A673 (cell line): Measurements from ENCODE around the gene VWA8. TPM values are rescaled to one million over a fixed set of nuclear protein-coding genes. Genes with fewer than 3 reads are reported as not detected.

Experiments used
- BruUV-seq: library from RNA; stranded (reverse); fragments of 400-500 nt; replicated peaks from 2 replicates; lab custom pipeline; 2021; lab: Mats Ljungman, UMichigan
- CTCF ChIA-PET: fragments of 300-600 bp; sonication (Branson Sonifier 250); formaldehyde crosslinking; loops from one replicate; lab custom pipeline; 2022; ENCODE audit warnings: antibody characterized with exemption; lab: Charles Lee
- POLR2A ChIA-PET: fragments of 300-600 bp; sonication (Branson Sonifier 250); formaldehyde crosslinking; loops from one replicate; lab custom pipeline; 2022; ENCODE audit warnings: antibody characterized with exemption; ENCODE audit not compliant: low non-redundant PET; lab: Charles Lee
- DNase-seq: peaks from one replicate; pipeline ENCODE4 v3.0.0-alpha.2; 2015; ENCODE audit warnings: low spot score
- H3K27ac ChIP-seq: fragments of 200-600 bp; sonication (generic); 2 replicates; pipeline ENCODE4 v1.5.1; 2016; ENCODE audit warnings: mixed run types, low read depth, mild to moderate bottlenecking, mixed read lengths, antibody characterized with exemption, low read length; ENCODE audit not compliant: poor library complexity, severe bottlenecking
- H3K27me3 ChIP-seq: fragments of 200-600 bp; sonication (generic); replicated peaks from 2 replicates; pipeline ENCODE4 v1.6.1; 2017; ENCODE audit warnings: mixed run types, low read depth, mild to moderate bottlenecking, mixed read lengths, antibody characterized with exemption, low read length; ENCODE audit not compliant: insufficient read depth, poor library complexity
- H3K36me3 ChIP-seq: fragments of 200-600 bp; sonication (generic); 2 replicates; pipeline ENCODE4 v1.6.1; 2016; ENCODE audit warnings: mixed run types, mild to moderate bottlenecking, mixed read lengths, antibody characterized with exemption, low read length; ENCODE audit not compliant: insufficient read depth, poor library complexity, severe bottlenecking
- H3K4me1 ChIP-seq: fragments of 200-600 bp; sonication (generic); 2 replicates; pipeline ENCODE4 v1.6.1; 2017; ENCODE audit warnings: mixed run types, mild to moderate bottlenecking, mixed read lengths, antibody characterized with exemption, low read length; ENCODE audit not compliant: insufficient read depth, poor library complexity, severe bottlenecking
- H3K4me3 ChIP-seq: fragments of 200-600 bp; sonication (generic); 2 replicates; pipeline ENCODE4 v1.5.1; 2016; ENCODE audit warnings: low read depth, mixed run types, mild to moderate bottlenecking, mixed read lengths, low read length; ENCODE audit not compliant: poor library complexity, severe bottlenecking
- H3K9me3 ChIP-seq: fragments of 200-600 bp; sonication (generic); 2 replicates; pipeline ENCODE4 v1.6.1; 2016; ENCODE audit warnings: mixed run types, low read depth, mild to moderate bottlenecking, mixed read lengths, antibody characterized with exemption, low read length; ENCODE audit not compliant: poor library complexity, severe bottlenecking
- EZH2 ChIP-seq: fragments of 200-600 bp; sonication (generic); IDR thresholded peaks from 2 replicates; pipeline ENCODE4 v1.6.1; 2017; ENCODE audit warnings: borderline replicate concordance, low read depth, mild to moderate bottlenecking, mixed read lengths, antibody characterized with exemption, low read length; ENCODE audit not compliant: poor library complexity, severe bottlenecking
- intact Hi-C: fragments of 100-400 bp; cut with micrococcal nuclease; formaldehyde crosslinking; loops from one replicate; pipeline ENCODE4 v1.10.0; 2022; ENCODE audit not compliant: unreplicated experiment
- total RNA-seq: library from RNA; stranded (reverse); gene quantifications from 2 replicates; pipeline ENCODE4 v1.2.3, GENCODE V29; 2021
- TF ChIP-seq, protein P1 (sequence below): fragments of 300-800, 200-600 bp; sonication (generic); conservative IDR thresholded peaks from 2 replicates; pipeline ENCODE4 v1.5.1; 2017; ENCODE audit warnings: low read depth, mild to moderate bottlenecking, antibody characterized with exemption, low read length, moderate library complexity, mixed read lengths

Gene VWA8
- total RNA-seq, 1 experiment from 2014 or later, result 18.5 TPM

GRCh38 chr13:41961466-41961760 lies 504 bp upstream of the VWA8 start:
- intact Hi-C loops, result no loop called here
- Histone ChIP-seq H3K4me3 (peak overlapping the region; percentile 84), H3K27me3 (no peaks in the 10 kb centered on the region), H3K36me3 (no peaks in the 10 kb centered on the region), H3K9me3 (no peaks in the 10 kb centered on the region), H3K4me1 (peaks cover 10% of the 10 kb centered on the region), H3K27ac (peak overlapping the region; percentile 82)
- BruUV-seq, result no TSS peak
- POLR2A ChIA-PET, result no interaction called here
- CTCF ChIA-PET, result no interaction called here
- TF ChIP-seq, protein P1, sequence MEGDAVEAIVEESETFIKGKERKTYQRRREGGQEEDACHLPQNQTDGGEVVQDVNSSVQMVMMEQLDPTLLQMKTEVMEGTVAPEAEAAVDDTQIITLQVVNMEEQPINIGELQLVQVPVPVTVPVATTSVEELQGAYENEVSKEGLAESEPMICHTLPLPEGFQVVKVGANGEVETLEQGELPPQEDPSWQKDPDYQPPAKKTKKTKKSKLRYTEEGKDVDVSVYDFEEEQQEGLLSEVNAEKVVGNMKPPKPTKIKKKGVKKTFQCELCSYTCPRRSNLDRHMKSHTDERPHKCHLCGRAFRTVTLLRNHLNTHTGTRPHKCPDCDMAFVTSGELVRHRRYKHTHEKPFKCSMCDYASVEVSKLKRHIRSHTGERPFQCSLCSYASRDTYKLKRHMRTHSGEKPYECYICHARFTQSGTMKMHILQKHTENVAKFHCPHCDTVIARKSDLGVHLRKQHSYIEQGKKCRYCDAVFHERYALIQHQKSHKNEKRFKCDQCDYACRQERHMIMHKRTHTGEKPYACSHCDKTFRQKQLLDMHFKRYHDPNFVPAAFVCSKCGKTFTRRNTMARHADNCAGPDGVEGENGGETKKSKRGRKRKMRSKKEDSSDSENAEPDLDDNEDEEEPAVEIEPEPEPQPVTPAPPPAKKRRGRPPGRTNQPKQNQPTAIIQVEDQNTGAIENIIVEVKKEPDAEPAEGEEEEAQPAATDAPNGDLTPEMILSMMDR, result no peak
- no peak for TF ChIP-seq EZH2
- no peak for DNase-seq

DNA sequence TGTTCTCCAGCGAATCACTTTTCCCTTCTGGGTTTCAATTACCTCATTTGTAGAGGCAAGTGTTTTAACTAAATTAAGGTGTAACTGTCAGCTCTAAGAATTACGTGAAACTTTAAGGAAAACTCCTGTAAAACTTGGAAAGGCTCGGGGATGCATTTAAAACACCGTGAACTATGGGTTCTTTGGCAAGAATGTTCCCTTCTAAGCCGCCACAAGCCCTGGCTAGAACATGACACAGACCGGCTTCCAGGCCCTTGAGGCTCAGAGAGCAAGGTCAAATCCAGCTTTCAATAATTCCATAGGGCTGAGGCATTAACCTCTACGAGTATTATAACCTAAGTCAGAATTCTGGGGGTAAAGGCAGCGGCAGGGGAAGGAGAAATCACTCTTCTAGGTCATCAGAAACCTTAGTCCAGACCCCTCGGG lies 685 bp downstream of the VWA8 start:
- ChIA-PET POLR2A (no interaction called here), CTCF (interaction anchor here (0.6 kb wide), 1 partner anchor 14 kb away, joined by 3 read pairs; no protein-coding TSS in a partner anchor)
- Histone ChIP-seq H3K27ac (peak overlapping the region; percentile 82), H3K4me1 (peaks cover 10% of the 10 kb centered on the region), H3K9me3 (no peaks in the 10 kb centered on the region), H3K27me3 (no peaks in the 10 kb centered on the region), H3K4me3 (peak overlapping the region; percentile 84), H3K36me3 (no peaks in the 10 kb centered on the region)
- intact Hi-C loops, result no loop called here
- DNase-seq, result peak; percentile 37
- TF ChIP-seq, protein P1, result no peak
- no peak for TF ChIP-seq EZH2
- no TSS peak for BruUV-seq

DNA sequence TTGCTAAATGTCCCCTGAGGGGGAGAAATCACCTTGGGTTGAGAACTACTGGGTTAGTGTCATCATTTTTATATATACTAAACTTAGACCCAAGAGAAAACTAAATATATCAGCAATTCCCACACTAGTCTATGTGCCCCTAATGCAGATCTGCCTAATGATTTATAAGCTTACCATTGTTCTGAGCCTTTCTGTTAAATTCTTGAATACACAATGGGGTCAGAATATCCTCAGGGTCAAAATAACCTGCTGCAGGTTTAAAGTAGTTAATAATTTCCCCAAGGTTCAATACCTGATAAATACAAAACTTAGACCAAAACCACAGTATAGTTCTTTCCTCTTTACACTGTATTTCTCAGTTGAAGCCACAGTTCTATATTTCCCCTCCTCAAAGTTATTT lies 4.6 kb downstream of the VWA8 start:
- POLR2A ChIA-PET, result no interaction called here
- H3K27ac ChIP-seq, result no peak overlapping the region
- no peaks in the 10 kb centered on the region for H3K9me3 ChIP-seq
- BruUV-seq, result no TSS peak
- H3K27me3 ChIP-seq, result no peaks in the 10 kb centered on the region
- H3K36me3 ChIP-seq, result no peaks in the 10 kb centered on the region
- no peak overlapping the region for H3K4me3 ChIP-seq
- TF ChIP-seq EZH2, result no peak
- TF ChIP-seq, protein P1, result no peak
- peaks cover 10% of the 10 kb centered on the region for H3K4me1 ChIP-seq
- intact Hi-C loops, result no loop called here
- CTCF ChIA-PET, result no interaction called here
- DNase-seq, result no peak
